Non-pigmented ciliary epithelial cell (primary cell): ENCODE data around the gene CERS6.
"Not testable (repeated sequence)": the region's sequence is repeated elsewhere in the genome, so short reads cannot be mapped to it uniquely, and the experiment has no call there.

ENCODE experiments used
- DNase-seq: peaks from one replicate; pipeline ENCODE4 v3.0.0-alpha.2; 2010; ENCODE audit warnings: low read depth

CERS6 gene

GRCh38 chr2:168468354-168468753 is 12.3 kb downstream of the CERS6 start:
- DNase-seq, result no peak

- no peak for DNase-seq
Measured at GRCh38 chr2:168469281-168469988, 13.4 kb downstream of the CERS6 start.

GRCh38 chr2:168470320-168471162 is 14.5 kb downstream of the CERS6 start:
- no peak for DNase-seq

GRCh38 chr2:168471163-168471475 is 15.0 kb downstream of the CERS6 start:
- DNase-seq, result no peak

- DNase-seq, result no peak
Measured at GRCh38 chr2:168475636-168476035, 19.6 kb downstream of the CERS6 start.

GRCh38 chr2:168478206-168478605 is 22.1 kb downstream of the CERS6 start:
- DNase-seq, result no peak

GRCh38 chr2:168480356-168480755 is 24.3 kb downstream of the CERS6 start:
- no peak for DNase-seq

- no peak for DNase-seq
Measured at GRCh38 chr2:168480825-168481585, 24.9 kb downstream of the CERS6 start.

GRCh38 chr2:168482269-168482668 is 26.2 kb downstream of the CERS6 start:
- DNase-seq, result no peak

GRCh38 chr2:168482952-168483831 is 27.1 kb downstream of the CERS6 start:
- no peak for DNase-seq

- no peak for DNase-seq
Measured at GRCh38 chr2:168486477-168486876, 30.4 kb downstream of the CERS6 start.

GRCh38 chr2:168490015-168490874 is 34.2 kb downstream of the CERS6 start:
- DNase-seq, result no peak

GRCh38 chr2:168490946-168491605 is 35.0 kb downstream of the CERS6 start:
- no peak for DNase-seq

GRCh38 chr2:168491728-168492127 is 35.7 kb downstream of the CERS6 start:
- DNase-seq, result not testable (repeated sequence)

GRCh38 chr2:168493219-168493618 is 37.1 kb downstream of the CERS6 start:
- not testable (repeated sequence) for DNase-seq

- no peak for DNase-seq
Measured at GRCh38 chr2:168494190-168494711, 38.2 kb downstream of the CERS6 start.

GRCh38 chr2:168495524-168495923 is 39.5 kb downstream of the CERS6 start:
- no peak for DNase-seq

- DNase-seq, result no peak
Measured at GRCh38 chr2:168496906-168497305, 40.8 kb downstream of the CERS6 start.

GRCh38 chr2:168499500-168499899 is 43.4 kb downstream of the CERS6 start:
- no peak for DNase-seq

GRCh38 chr2:168500516-168500915 is 44.4 kb downstream of the CERS6 start:
- DNase-seq, result no peak
